Stimulated activated CD8-positive, alpha-beta memory T cell treated with anti-CD3 and anti-CD28 coated beads, Interleukin-15, amount 100 ng/mL, for 48 hours (primary cell): Measurements from ENCODE around the gene ZHX3.

Source experiments
- DNase-seq, 2 donors: peaks; one replicate each; pipeline ENCODE4 v3.0.0-alpha.2; 2020; ENCODE audit warnings: low read depth in 2 of 2

ZHX3 gene

GRCh38 chr20:41317546-41318270 lies at the start of gene ZHX3:
TSS of gene ZHX3 (minus strand) at chr20:41317731. CDS start at chr20:41204916, 112,815 bp downstream.
- DNase-seq, result peak; percentile 98

GRCh38 chr20:41367393-41367695 lies 49.8 kb upstream of the ZHX3 start:
- DNase-seq, result no peak

- DNase-seq, result no peak
These were observed 49.2 kb upstream of the ZHX3 start, which contains the start of gene EMILIN3 for GRCh38 chr20:41366546-41367392. TSS of gene EMILIN3 (minus strand) at chr20:41366818. CDS start at chr20:41366634, 184 bp downstream.

GRCh38 chr20:41365777-41366545 lies 48.4 kb upstream of the ZHX3 start:
- DNase-seq, result no peak

- no peak for DNase-seq
These were observed 47.6 kb upstream of the ZHX3 start for GRCh38 chr20:41364967-41365765.

- DNase-seq, result no peak
These were observed 46.8 kb upstream of the ZHX3 start for GRCh38 chr20:41364236-41364855.

GRCh38 chr20:41363601-41364000 lies 46.1 kb upstream of the ZHX3 start:
- DNase-seq, result no peak

- DNase-seq, result no peak
These were observed 45.2 kb upstream of the ZHX3 start for GRCh38 chr20:41362748-41363140.

- DNase-seq, result no peak
These were observed 44.5 kb upstream of the ZHX3 start for GRCh38 chr20:41361757-41362747.

- DNase-seq, result no peak
These were observed 43.6 kb upstream of the ZHX3 start for GRCh38 chr20:41360831-41361756.

- DNase-seq, result no peak
These were observed 42.0 kb upstream of the ZHX3 start for GRCh38 chr20:41359541-41360011.

- no peak for DNase-seq
These were observed 41.2 kb upstream of the ZHX3 start for GRCh38 chr20:41358717-41359116.

GRCh38 chr20:41358230-41358629 lies 40.7 kb upstream of the ZHX3 start:
- DNase-seq, result no peak

- DNase-seq, result no peak
These were observed 40.1 kb upstream of the ZHX3 start for GRCh38 chr20:41357424-41358163.

GRCh38 chr20:41356951-41357350 lies 39.4 kb upstream of the ZHX3 start:
- no peak for DNase-seq

- no peak for DNase-seq
These were observed 38.2 kb upstream of the ZHX3 start for GRCh38 chr20:41355598-41356203.

- DNase-seq, result no peak
These were observed 37.7 kb upstream of the ZHX3 start for GRCh38 chr20:41355192-41355591.
